Neutrophil (primary cell): ENCODE results near the gene ZNF107.
"Not testable (repeated sequence)": the region's sequence is repeated elsewhere in the genome, so short reads cannot be mapped to it uniquely, and the experiment has no call there.

Experiments used
- H3K27ac ChIP-seq: fragments of 200-600 bp; sonication (generic); 2 replicates; pipeline ENCODE4 v1.5.1; 2016; ENCODE audit warnings: mild to moderate bottlenecking, moderate library complexity
- H3K27me3 ChIP-seq: fragments of 200-600 bp; sonication (generic); 2 replicates; pipeline ENCODE4 v1.6.0; 2016; ENCODE audit warnings: mild to moderate bottlenecking
- H3K36me3 ChIP-seq: fragments of 200-600 bp; sonication (generic); 2 replicates; pipeline ENCODE4 v1.5.1; 2017
- H3K4me1 ChIP-seq, 2 experiments: fragments of 200-600 bp in 1 of 2; sonication (generic) in 1 of 2; 1 replicate in 1 of 2; 2 replicates in 1 of 2; pipeline versions ENCODE4 v1.5.1 to v1.6.1; 2013 to 2016; ENCODE audit warnings: low read depth in 1 of 2, low read length in 1 of 2, mild to moderate bottlenecking in 1 of 2, moderate library complexity in 1 of 2; ENCODE audit not compliant: control insufficient read depth in 1 of 2, insufficient read depth in 1 of 2
- H3K4me3 ChIP-seq, 2 experiments: fragments of 200-600 bp in 1 of 2; sonication (generic) in 1 of 2; 1 replicate in 1 of 2; 2 replicates in 1 of 2; pipeline ENCODE4 v1.5.1; 2013 to 2016; ENCODE audit warnings: low read depth in 1 of 2, low read length in 1 of 2, mild to moderate bottlenecking in 1 of 2, moderate library complexity in 1 of 2
- H3K9me3 ChIP-seq: fragments of 200-600 bp; sonication (generic); 2 replicates; pipeline ENCODE4 v1.5.1; 2016
- TF ChIP-seq, protein P1 (sequence below): fragments of 200-600 bp; sonication (generic); IDR thresholded peaks from 2 replicates; pipeline ENCODE4 v1.5.1; 2016; ENCODE audit warnings: antibody characterized with exemption

The ZNF107 gene

DNA sequence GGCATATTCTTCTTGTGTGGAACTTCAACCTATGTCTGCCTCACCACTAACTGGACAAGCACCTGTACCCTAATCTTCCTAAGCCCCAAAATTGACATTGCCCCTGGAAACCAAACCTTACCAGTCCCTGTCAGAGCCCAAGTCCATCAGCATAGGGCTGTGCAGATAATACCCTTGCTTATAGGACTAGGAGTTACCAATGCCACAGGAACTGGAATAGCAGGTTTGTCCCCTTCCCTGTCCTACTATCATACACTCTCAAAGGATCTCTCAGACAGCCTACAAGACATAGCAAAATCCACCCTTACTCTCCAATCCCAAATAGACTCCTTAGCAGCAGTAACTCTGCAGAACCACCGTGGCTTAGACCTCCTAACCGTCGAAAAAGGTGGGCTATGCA lies 19.8 kb downstream of the ZNF107 start:
- TF ChIP-seq, protein P1, sequence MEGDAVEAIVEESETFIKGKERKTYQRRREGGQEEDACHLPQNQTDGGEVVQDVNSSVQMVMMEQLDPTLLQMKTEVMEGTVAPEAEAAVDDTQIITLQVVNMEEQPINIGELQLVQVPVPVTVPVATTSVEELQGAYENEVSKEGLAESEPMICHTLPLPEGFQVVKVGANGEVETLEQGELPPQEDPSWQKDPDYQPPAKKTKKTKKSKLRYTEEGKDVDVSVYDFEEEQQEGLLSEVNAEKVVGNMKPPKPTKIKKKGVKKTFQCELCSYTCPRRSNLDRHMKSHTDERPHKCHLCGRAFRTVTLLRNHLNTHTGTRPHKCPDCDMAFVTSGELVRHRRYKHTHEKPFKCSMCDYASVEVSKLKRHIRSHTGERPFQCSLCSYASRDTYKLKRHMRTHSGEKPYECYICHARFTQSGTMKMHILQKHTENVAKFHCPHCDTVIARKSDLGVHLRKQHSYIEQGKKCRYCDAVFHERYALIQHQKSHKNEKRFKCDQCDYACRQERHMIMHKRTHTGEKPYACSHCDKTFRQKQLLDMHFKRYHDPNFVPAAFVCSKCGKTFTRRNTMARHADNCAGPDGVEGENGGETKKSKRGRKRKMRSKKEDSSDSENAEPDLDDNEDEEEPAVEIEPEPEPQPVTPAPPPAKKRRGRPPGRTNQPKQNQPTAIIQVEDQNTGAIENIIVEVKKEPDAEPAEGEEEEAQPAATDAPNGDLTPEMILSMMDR, result no peak
- Histone ChIP-seq H3K9me3 (peaks cover 24% of the 10 kb centered on the region), H3K27ac (peak overlapping the region; percentile 75), H3K4me1 (peaks cover 22 to 27% of the 10 kb centered on the region in 2 experiments), H3K27me3 (no peaks in the 10 kb centered on the region), H3K36me3 (peaks cover 52% of the 10 kb centered on the region), H3K4me3 (no peak overlapping the region)

DNA sequence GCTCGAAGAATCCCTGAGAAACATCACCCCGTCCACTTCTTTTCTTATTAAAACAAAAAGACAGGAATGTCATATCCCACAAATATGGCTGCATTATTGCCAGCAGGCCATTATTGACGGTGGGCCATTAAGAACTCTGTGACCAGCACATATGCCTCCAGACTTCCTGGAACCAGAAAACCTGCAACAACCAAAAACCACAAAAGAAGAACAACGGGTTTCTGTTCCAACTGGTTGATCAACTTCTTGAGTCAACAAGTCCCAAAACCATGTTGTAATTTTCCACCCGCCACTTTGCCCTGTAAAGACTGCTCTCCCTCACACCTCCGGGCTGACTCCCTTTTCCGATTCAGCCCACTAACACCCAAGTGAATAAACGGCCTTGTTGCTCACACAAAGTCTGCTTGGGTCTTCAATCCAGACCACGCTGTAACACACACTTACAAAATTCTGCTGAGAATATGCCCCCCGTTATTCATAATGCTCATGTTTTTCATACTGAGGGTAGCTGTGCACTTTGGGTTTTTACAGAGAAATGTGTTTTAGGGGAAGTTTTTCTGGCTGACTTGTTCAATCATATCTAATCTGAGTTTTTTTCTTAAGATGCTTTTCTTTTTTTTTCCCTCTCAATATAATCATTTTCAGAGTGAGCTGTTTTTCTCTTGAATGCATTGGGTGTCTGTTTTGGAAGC lies 20.7 kb downstream of the ZNF107 start:
- H3K27ac ChIP-seq, result peak overlapping the region; percentile 75
- H3K4me3 ChIP-seq, result no peak overlapping the region
- H3K9me3 ChIP-seq, result peaks cover 24% of the 10 kb centered on the region
- peaks cover 50% of the 10 kb centered on the region for H3K36me3 ChIP-seq
- TF ChIP-seq, protein P1, result no peak
- H3K4me1 ChIP-seq, result peaks cover 22 to 27% of the 10 kb centered on the region in 2 experiments
- no peaks in the 10 kb centered on the region for H3K27me3 ChIP-seq

DNA sequence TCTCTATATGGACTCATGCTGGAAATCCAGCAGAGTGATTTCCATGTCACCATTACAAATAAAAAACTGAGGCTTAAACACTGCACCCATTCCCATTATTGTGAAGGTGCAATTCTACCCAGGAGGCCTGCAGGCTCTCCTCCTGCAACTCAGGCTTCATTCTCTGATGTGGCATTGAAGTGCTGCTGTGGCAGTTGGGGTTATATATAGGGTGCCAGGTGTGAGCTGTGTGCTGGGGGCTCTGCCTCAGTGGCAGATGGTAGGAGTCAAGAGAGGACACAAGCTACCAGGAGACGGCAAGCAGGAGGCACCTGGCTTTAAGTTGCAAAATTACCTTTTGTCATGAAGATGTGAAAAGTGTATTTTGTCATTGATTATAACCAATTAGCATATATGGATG lies 21.3 kb downstream of the ZNF107 start:
- peak overlapping the region; percentile 75 for H3K27ac ChIP-seq
- peaks cover 22 to 27% of the 10 kb centered on the region in 2 experiments for H3K4me1 ChIP-seq
- H3K9me3 ChIP-seq, result peaks cover 24% of the 10 kb centered on the region
- H3K4me3 ChIP-seq, result no peak overlapping the region
- TF ChIP-seq, protein P1, result no peak
- no peaks in the 10 kb centered on the region for H3K27me3 ChIP-seq
- peaks cover 49% of the 10 kb centered on the region for H3K36me3 ChIP-seq

DNA sequence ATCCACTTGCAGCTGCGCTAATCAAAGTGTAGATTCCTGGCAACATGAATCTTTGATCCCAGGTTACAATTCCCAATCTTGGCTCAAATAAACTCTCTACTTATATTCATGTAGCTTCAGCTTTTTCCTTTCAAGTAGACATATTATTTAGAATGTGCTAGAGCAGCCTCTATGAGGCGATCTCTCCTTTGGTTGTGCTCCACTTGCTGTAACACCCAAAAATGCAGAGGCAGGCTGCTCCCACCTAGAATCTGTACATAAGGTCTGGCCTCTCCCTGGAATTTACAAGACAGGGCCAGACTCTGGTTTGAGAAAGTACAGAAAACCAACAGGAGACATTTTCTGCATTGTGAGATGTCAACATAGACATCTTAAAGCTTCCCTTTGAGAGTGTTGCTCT lies 23.1 kb downstream of the ZNF107 start:
- Histone ChIP-seq H3K27ac (peak overlapping the region; percentile 47), H3K9me3 (peaks cover 17% of the 10 kb centered on the region), H3K4me1 (peaks cover 22 to 27% of the 10 kb centered on the region in 2 experiments), H3K4me3 (no peak overlapping the region), H3K27me3 (no peaks in the 10 kb centered on the region), H3K36me3 (peaks cover 31% of the 10 kb centered on the region)
- TF ChIP-seq, protein P1, result no peak

DNA sequence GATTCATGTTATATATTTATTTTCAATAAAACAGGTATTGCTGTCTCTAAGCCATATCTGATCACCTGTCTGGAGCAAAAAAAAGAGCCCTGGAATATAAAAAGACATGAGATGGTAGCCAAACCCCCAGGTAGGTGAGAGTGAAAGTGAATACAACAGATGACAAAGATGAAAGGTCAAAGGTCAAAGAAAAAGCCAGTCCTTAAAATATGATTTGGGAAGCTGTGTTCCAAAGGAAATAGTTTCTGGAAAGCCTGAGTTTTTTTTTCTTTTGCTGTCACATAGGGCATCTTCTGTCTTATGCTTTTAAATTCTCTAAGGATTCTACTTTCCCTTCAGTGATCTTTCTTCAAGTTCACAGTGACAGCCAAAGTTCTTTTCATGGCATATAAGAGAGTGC lies 25.9 kb downstream of the ZNF107 start:
- Histone ChIP-seq H3K36me3 (peaks cover 17% of the 10 kb centered on the region), H3K4me3 (no peak overlapping the region), H3K4me1 (peaks cover 9 to 14% of the 10 kb centered on the region in 2 experiments), H3K9me3 (peaks cover 8% of the 10 kb centered on the region), H3K27ac (no peak overlapping the region), H3K27me3 (no peaks in the 10 kb centered on the region)
- TF ChIP-seq, protein P1, result no peak

DNA sequence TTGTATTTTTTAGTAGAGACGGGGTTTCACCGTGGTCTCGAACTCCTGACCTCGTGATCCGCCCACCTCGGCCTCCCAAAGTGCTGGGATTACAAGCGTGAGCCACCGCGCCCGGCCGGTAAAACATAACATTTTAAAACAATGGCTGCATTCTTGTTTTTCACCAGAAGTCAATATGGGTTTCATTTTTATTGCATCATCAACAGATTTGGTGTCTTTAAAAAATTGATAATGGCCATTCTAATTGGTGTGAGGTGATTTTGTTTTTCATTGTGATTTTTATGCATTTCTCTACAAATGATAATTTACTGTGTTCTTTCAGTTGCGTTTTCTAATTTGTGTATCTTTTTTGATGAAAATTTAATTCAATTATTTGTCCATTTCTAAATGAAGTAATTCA lies 31.9 kb downstream of the ZNF107 start:
- H3K27me3 ChIP-seq, H3K36me3 ChIP-seq: not testable (repeated sequence)
- peaks cover 29% of the 10 kb centered on the region for H3K9me3 ChIP-seq

More for the DNA sequence above, 31.9 kb downstream of the ZNF107 start:
- H3K4me1 ChIP-seq, H3K27ac ChIP-seq, H3K4me3 ChIP-seq: not testable (repeated sequence)
